Ishikawa (cell line): ENCODE measurements around the gene ZNF385C.

Experiments
- CEBPB ChIP-seq: IDR thresholded peaks from 2 replicates; pipeline ENCODE4 v1.6.1; 2012
- CREB1 ChIP-seq: IDR thresholded peaks from 2 replicates; pipeline ENCODE4 v1.6.1; 2012; ENCODE audit warnings: low read depth
- EGR1 ChIP-seq: IDR thresholded peaks from 2 replicates; pipeline ENCODE4 v1.6.1; 2012
- EP300 ChIP-seq: IDR thresholded peaks from 2 replicates; pipeline ENCODE4 v1.6.1; 2012; ENCODE audit warnings: borderline replicate concordance
- FOXM1 ChIP-seq: IDR thresholded peaks from 2 replicates; pipeline ENCODE4 v1.6.1; 2012; ENCODE audit warnings: low read depth, borderline replicate concordance
- MAX ChIP-seq: IDR thresholded peaks from 2 replicates; pipeline ENCODE4 v1.6.1; 2012
- NFIC ChIP-seq: IDR thresholded peaks from 2 replicates; pipeline ENCODE4 v1.6.1; 2012
- RAD21 ChIP-seq: IDR thresholded peaks from 2 replicates; pipeline ENCODE4 v1.6.1; 2012; ENCODE audit warnings: low read depth
- TAF1 ChIP-seq: IDR thresholded peaks from 2 replicates; pipeline ENCODE4 v1.6.1; 2012; ENCODE audit warnings: low read depth, mild to moderate bottlenecking
- TCF12 ChIP-seq: IDR thresholded peaks from 2 replicates; pipeline ENCODE4 v1.6.1; 2012; ENCODE audit warnings: low read depth
- TEAD4 ChIP-seq: IDR thresholded peaks from 2 replicates; pipeline ENCODE4 v1.6.1; 2012
- YY1 ChIP-seq: IDR thresholded peaks from 2 replicates; pipeline ENCODE4 v1.6.1; 2012; ENCODE audit warnings: low read depth
- ZBTB7A ChIP-seq: IDR thresholded peaks from 2 replicates; pipeline ENCODE4 v1.6.1; 2012; ENCODE audit warnings: low read depth
- TF ChIP-seq, protein P1 (sequence below): IDR thresholded peaks from 2 replicates; pipeline ENCODE4 v1.6.1; 2012
- TF ChIP-seq, protein P2 (sequence below): IDR thresholded peaks from 2 replicates; pipeline ENCODE4 v1.6.1; 2012; ENCODE audit warnings: low read depth, mild to moderate bottlenecking

ZNF385C gene

DNA sequence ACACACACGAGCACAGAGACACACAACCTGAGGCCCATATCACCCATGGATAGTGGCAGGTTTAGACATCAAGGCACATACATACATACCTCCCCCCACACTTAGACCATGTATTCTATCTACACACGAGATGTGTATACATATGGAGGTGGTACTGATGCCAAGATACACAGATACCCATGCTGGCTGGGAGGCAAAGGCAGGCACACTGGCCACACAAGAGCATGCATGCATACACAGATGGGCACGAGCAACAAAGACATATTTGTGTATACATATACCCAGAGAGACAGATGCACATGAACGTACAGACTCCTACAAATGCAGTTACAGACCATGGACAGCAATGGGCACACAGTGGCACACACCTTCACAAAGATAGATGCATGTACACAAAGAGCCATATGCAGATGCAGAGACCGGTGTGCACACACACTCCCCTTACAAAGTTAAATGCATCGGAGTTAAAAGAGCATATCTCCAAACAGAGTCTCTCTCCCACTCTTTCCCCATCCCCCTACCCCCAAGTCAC is 45.9 kb downstream of the ZNF385C start:
- TF ChIP-seq EGR1 (no peak), ZBTB7A (no peak), FOXM1 (no peak), EP300 (no peak), NFIC (no peak), MAX (no peak), YY1 (no peak), CEBPB (no peak), TEAD4 (no peak), RAD21 (no peak), TCF12 (no peak), TAF1 (no peak), CREB1 (no peak)
- TF ChIP-seq, protein P1, sequence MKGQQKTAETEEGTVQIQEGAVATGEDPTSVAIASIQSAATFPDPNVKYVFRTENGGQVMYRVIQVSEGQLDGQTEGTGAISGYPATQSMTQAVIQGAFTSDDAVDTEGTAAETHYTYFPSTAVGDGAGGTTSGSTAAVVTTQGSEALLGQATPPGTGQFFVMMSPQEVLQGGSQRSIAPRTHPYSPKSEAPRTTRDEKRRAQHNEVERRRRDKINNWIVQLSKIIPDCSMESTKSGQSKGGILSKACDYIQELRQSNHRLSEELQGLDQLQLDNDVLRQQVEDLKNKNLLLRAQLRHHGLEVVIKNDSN, result no peak
- TF ChIP-seq, protein P2, sequence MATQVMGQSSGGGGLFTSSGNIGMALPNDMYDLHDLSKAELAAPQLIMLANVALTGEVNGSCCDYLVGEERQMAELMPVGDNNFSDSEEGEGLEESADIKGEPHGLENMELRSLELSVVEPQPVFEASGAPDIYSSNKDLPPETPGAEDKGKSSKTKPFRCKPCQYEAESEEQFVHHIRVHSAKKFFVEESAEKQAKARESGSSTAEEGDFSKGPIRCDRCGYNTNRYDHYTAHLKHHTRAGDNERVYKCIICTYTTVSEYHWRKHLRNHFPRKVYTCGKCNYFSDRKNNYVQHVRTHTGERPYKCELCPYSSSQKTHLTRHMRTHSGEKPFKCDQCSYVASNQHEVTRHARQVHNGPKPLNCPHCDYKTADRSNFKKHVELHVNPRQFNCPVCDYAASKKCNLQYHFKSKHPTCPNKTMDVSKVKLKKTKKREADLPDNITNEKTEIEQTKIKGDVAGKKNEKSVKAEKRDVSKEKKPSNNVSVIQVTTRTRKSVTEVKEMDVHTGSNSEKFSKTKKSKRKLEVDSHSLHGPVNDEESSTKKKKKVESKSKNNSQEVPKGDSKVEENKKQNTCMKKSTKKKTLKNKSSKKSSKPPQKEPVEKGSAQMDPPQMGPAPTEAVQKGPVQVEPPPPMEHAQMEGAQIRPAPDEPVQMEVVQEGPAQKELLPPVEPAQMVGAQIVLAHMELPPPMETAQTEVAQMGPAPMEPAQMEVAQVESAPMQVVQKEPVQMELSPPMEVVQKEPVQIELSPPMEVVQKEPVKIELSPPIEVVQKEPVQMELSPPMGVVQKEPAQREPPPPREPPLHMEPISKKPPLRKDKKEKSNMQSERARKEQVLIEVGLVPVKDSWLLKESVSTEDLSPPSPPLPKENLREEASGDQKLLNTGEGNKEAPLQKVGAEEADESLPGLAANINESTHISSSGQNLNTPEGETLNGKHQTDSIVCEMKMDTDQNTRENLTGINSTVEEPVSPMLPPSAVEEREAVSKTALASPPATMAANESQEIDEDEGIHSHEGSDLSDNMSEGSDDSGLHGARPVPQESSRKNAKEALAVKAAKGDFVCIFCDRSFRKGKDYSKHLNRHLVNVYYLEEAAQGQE, result no peak; the same call in 1 of the 2 replicates

DNA sequence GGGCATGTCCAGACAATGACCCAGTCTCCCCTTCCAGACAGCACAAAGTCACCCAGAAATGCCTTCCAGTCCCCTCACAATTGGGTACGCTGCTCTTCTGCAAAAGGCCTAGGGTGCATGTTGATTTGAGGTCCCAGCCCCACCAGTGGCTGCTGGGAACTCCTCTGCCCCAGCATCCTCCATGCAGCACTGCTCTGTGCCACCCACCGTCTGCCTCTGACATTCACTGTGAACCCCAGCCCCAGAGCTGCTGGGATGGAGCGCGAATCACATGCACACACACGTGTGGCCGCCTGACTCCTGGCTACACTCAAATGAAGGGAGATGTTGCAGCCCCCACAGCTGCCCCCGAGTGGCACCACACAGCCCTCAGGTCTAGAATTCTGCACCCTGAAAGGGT is 46.6 kb downstream of the ZNF385C start:
- TF ChIP-seq TAF1 (no peak), EP300 (no peak), CEBPB (no peak), RAD21 (no peak), NFIC (no peak), MAX (no peak), CREB1 (no peak), ZBTB7A (no peak), TEAD4 (no peak), YY1 (no peak)
- TF ChIP-seq, protein P1, result no peak

- no peak for TF ChIP-seq NFIC
- no peak for TF ChIP-seq EGR1
- TF ChIP-seq ZBTB7A, result no peak
- no peak for TF ChIP-seq TAF1
- TF ChIP-seq TEAD4, result no peak
- TF ChIP-seq, protein P1, result no peak
- TF ChIP-seq CREB1, result no peak
- no peak for TF ChIP-seq YY1
- TF ChIP-seq RAD21, result no peak
- no peak for TF ChIP-seq TCF12
- TF ChIP-seq MAX, result no peak
- no peak for TF ChIP-seq FOXM1
- TF ChIP-seq CEBPB, result no peak
- no peak for TF ChIP-seq EP300
- TF ChIP-seq, protein P2, result no peak
Observed at GRCh38 chr17:42051013-42051400, 47.3 kb downstream of the ZNF385C start.

- no peak for TF ChIP-seq MAX
- no peak for TF ChIP-seq NFIC
- TF ChIP-seq CEBPB, result no peak
- TF ChIP-seq TAF1, result 0 out of 2 replicates have a peak, but pooled peaks have one; percentile 49
- peak; percentile 34; the same call in 1 of the 2 replicates for TF ChIP-seq RAD21
- TF ChIP-seq, protein P2, result no peak
- TF ChIP-seq YY1, result peak; percentile 78
- no peak for TF ChIP-seq TEAD4
- TF ChIP-seq EGR1, result no peak; the same call in 1 of the 2 replicates
- peak; percentile 54; the same call in 1 of the 2 replicates for TF ChIP-seq ZBTB7A
Observed at GRCh38 chr17:42050393-42051012, 47.8 kb downstream of the ZNF385C start, which contains the start of gene C17orf113. Gene C17orf113 (minus strand): TSS chr17:42050601. CDS start chr17:42043376, 7,225 bp downstream.
